NCI-H526 treated with DMSO at 0.1 percent for 48 hours (cell line): Measurements from ENCODE around the gene IFT81.
"Not testable (repeated sequence)": the region's sequence is repeated elsewhere in the genome, so short reads cannot be mapped to it uniquely, and the experiment has no call there.

Experiments used
- DNase-seq: peaks from one replicate; lab custom pipeline; 2025; lab: John Stamatoyannopoulos, UW

The IFT81 gene

DNA sequence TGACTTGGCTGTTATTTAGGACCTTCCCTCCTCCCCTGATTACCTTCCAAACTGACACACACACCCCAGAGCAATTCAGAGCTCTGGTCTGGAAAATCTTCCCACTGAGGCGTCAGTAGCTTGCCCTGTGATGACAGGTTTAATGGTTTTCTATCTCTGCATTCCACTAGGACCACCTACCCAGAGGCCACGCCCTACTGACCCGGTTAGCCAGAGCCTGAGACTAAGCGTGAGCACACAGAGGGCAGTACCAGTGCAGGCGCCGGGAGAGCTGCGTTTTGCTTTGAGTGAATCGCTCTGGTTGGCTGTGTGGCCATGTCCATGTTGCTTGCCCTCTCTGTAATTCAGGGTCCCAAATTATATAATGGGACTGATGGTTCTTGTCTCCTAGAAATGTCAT lies 120.7 kb downstream of the IFT81 start:
- DNase-seq: peak; percentile 67

DNA sequence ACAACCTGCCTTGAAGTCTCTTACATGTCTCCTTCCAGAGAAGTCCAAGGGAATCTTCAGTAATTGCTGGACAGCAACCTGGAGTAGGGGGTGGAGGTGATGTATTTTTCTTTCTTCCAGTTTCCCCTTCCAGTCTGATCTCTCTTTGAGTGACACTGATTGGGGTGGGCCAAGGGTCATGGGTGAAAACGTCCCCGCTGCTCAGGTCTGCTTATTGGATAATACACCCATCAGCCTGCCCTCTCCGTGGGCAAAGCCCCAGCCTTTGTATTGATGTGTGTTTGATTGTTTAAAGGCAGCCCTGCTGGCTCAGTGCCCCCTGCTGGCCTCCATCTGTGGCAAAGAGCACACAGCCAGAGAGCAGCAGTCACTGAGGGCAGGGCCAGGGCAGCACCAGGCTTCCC lies 121.2 kb downstream of the IFT81 start:
- peak; percentile 18 for DNase-seq

DNA sequence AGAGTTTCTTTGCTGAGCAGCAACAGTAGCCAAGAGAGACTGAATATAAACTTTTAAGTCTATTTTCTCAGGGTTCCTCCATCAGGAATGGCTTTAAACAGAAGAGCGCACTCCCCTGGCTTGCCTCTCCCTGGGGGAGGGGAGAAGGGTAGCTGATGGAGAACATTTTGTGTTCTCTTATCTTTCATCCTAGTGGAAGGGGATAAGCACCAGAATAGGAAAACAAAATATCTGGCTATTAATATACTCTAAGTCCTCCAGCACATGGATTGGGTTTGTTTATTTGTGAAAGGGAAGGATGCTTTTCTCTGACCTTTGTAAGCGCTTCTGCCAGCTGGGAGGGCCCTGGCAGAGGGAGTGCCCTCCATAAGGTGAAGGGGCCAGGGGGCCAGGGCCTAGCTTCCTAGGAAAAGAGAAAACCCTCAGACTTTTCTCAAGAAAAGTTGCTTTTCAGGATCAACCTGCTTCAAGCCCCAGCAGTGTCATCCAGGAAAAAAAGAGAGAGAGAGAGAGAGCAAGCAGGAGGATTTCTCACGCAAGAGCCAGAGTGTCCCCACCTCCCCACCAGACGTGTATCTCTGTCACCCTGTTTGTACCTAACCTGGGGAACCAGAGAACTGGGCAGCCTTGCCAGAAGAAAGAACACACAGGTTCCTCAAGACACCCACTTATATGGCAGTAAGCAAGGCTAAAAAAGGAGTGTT lies 122.6 kb downstream of the IFT81 start:
- DNase-seq: no peak

DNA sequence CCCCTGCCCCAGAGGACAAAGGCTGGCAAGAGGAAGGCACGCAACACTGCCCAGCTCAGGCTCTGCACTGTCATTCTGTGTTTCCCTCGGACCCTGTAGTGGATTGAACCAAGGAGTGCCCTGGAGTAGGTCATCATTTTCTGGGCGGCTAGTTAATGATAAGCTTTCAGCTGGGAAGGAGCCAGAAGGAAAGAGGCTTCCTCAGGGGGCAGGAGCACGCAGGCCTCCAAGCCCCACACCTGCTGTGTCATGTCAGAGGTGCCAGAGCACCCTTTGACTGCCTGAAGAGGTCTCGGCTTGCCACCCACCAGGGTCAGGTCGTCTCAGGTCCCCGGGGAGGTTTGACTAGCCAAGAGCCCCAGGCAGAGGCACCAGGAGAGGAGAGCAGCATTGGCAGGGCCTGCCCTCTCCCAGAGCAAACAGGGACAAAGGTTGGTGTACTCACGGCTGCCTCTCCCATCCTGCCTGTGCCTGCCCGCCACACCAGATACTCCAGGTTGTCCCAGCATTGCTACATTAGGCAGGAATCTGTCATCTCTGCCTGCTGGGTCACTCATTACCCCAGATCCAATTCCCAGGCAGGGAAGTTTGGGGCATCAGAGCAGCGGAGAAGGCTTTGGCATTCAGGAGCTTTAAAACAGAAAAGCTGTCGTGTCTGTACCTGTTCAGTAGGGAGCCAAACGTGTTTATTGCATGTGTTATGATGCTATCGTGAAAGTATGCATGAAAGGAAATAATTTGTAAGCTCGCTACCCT lies 123.4 kb downstream of the IFT81 start:
- no peak for DNase-seq

DNA sequence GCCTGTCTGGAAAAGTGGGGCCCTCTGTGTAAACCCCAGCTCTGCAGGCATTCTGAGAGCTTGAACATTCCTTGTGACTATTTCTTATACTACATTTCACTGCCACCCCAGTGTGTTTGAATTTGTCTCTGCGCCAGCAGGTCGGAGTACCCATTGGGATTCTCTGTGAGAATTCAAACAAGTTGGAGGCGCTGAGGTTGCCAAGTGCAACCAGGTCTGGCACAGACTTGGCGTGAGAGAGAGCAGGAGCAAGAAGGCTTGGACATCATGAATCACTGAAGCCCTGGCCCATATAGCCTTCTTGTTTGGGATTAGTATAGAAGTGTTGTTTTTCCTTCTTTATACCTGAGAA lies 123.9 kb downstream of the IFT81 start:
- no peak for DNase-seq

DNA sequence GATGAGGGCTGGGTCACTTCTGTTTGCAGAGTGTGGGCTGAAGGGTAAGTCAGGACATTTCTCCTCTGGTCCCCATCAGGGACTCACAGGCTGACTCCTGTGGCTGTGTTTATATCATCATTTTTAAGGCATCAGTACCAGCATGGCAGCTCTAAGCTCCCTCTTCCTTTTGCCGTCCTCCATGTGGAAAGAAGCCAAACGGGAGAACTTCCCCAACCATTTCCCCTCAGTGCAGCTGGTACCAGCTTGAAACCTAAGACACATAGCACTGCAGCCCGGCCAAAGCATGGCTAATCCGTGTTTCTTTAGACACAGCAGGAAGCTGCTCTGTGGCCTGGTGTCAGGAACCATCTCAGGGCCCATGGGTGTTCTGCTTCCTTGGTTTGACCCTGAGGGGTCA lies 124.9 kb downstream of the IFT81 start:
- DNase-seq: no peak

DNA sequence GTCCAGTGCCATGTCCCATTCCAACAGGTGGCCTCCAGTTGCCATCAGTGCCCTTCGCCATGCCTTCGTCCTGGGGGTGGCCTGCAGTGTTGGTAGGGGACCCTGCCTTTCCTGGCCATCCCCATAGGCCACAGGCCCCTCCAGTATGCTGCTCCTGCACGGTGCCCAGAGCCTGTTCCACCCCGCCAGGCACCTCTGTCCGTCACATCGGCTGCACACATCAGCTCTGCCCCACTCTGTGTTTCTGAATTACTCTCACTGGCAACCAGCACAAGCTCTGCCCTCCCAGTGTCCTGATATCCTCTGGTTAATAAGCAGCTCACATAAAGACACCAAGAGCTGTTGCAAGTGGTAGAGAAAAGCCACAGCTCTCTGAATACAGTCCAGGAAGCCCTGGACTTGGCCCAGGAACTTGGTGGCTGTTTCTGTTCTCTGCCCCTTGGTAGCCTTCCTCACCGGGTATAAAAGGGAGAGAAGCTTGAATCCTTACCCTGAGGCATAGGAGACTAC lies 125.6 kb downstream of the IFT81 start:
- no peak for DNase-seq

DNA sequence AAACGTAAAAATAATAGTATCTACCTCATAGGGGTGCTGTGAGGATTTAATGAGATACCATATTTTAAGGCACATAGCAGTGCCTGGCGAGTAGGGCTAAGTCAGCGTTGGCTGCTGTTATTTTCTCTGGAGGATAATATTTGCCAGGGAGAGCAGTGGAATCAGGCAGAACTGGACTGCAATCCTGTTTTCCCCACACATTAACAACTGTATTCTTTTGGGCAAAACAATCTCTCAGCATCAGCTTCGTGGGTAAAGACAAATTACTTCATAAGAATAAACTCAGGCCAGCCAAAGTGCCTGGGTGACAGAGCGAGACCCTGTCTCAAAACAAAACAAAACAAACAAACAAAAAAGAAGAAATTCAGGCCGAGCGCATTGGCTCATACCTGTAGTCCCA lies 127.2 kb downstream of the IFT81 start:
- no peak for DNase-seq

DNA sequence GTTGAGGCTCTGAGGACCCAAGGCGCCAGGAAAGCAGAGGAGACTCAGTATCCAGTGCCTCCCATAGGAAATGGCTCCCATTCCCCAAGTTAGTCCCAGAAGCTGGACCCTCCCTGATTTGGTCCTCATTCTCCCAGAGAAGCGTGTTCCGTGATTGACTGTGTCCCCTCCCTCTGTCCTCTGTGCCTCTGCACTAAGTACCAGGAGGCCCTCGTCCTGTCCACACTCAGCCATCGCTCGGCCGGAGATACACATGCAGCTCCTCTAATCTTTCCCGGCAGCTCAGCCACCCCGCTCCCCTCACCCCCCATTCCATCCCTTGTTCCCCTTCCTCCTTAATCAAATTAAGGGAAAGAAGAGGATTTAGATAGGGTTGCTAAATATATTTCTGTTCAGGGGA lies 128.6 kb downstream of the IFT81 start:
- no peak for DNase-seq

DNA sequence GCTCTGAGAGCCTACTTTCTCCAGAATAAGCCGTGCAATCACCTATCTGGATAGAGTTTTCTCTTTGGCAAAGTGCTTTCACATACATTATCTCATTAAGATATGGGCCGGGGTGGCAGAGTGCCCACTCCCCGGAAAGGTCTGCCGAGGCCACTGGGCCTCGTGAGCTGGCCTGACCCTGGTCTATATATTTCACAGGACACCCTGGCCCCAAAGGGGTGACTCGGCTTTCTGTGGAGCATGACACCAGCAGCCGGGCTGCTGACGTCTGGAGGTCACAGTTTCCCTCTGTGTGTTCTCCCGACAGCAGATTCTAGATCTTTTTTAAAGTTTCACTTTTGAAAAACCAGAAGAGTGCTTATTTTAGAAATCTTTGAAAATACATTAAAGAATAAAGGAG lies 129.0 kb downstream of the IFT81 start:
- no peak for DNase-seq

DNA sequence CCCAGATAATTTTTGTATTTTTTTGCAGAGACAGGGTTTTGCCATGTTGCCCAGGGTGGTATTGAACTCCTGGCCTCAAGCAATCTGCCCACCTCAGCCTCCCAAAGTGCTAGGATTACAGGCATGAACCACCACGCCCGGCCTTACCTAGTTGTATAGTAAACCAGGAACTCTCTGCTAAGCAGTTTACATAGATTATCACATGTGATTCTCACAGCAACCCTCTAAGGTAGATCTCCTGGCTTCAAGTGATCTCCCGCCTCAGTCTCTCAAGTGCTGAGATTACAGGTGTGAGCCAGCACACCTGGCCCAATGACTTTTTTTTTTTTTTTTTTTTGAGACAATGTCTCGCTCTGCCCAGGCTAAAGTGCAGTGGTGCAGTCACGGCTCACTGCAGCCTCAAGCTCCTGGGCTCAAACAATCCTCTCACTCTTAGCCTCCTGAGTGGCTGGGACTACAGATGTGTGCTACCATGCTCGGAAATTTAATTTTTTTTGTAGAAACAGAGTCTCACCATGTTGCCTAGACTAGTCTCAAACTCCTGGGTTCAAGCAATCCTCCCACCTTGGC lies 130.9 kb downstream of the IFT81 start:
- no peak for DNase-seq

DNA sequence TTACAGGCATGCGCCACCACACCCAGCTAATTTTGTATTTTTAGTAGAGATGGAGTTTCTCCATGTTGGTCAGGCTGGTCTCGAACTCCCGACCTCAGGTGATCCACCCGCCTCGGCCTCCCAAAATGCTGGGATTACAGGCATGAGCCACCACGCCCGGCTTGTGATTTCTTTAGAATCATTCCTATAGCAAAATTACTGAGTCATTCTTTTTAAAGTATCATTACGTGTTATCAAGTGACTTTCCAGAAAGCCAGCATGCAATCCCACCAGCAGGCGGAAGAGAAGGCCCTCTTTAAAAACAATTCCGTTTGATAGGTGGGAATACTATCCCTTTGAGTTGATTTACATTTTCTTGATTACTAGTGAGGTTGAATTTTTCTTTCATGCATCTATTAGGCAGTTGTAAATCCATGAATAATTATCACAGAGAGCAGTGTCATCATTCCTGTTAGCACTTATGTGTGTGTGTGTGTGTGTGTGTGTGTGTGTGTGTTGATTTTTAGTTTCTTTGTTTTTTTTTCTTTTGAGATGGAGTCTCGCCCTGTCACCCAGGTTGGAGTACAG lies 131.8 kb downstream of the IFT81 start:
- DNase-seq: not testable (repeated sequence)

DNA sequence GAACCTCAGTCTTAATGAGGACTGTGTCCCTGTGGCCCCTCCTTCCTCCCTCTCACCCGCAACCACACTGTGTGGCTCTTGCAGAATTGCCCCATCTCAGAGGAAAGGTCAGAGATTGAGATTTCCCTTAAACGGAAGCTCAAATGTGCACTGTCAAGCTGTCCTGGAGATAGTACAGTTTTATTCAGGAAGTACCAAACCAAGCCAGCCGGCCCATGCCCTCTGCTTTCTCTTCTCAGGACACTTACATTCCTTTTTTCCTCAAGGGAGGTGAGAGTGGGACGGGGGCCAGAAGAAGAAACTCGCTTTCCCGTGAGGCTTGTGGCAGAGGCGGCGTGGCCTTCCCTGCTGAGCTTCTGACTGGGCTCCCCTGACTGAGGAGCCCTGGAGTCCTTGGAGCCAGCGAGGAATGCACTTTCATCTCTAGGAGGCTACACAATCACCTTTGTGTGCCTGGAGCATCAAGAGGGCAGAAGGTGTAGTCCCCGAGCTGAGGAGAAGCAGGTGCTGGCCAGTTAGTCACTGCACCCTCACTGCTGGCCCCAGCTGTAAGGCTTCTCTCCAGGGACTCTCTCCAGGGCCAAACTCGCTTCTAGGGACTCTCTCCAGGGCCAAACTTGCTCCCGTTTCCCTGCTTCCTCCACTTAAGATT lies 132.7 kb downstream of the IFT81 start:
- no peak for DNase-seq

DNA sequence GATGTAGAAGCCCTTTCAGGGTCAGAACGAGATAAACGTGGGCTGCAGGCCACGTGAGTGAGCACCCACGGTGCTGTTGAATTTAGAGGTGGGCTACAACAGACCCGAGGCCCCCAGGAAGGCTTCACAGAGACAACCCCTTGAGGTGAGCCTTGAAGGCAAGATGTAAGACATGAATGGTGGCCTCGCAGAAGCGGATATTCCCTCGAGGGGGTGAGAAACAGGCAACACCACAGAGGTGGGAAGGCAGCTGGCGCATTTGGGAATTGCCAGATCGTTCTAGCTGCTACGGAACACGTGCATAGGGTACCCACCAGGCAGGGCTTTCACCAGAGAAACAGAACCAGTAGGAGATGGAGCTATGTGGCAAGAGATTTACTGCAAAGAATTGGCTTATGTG lies 134.3 kb downstream of the IFT81 start:
- DNase-seq: no peak

DNA sequence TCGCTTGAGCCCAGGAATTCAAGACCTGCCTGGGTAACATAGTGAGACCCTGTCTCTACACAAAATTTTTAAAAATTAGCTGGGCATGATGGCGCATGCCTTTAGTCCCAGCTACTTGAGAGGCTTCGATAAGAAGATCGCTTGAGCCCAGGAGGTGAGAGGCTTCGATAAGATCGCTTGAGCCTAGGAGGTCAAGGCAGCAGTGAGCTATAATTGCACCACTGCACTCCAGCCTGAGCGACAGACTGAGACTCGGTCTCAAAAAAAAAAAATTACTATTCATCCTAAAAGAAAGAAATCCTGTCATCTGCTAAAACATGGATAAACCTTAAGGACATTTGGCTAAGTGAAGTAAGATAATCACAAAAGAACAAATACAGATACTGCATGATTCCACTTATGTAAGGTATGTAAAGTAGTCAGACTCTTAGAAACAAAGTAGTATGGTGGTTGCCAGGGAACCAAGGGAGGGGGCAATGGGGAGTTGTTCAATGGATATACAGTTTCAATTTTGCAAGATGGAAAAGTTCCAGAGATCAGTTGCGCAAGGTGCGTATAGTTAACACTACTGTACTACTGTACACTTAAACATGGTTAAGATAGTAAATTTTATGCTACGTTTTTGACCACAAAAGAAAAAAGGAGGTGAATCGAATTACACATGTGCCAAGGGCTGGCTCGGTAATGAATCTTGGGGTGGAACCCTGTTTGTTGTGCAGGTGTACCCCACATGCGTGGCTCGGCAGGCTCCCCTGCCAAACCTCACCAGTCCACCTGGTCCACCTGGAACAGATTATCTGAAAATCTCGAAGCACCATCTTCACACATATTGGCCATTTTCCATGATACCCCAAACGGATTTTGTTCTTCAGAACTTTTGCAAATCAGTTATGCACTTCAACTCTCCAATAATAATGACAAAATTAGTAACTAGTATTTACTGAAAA lies 138.6 kb downstream of the IFT81 start:
- DNase-seq: no peak

DNA sequence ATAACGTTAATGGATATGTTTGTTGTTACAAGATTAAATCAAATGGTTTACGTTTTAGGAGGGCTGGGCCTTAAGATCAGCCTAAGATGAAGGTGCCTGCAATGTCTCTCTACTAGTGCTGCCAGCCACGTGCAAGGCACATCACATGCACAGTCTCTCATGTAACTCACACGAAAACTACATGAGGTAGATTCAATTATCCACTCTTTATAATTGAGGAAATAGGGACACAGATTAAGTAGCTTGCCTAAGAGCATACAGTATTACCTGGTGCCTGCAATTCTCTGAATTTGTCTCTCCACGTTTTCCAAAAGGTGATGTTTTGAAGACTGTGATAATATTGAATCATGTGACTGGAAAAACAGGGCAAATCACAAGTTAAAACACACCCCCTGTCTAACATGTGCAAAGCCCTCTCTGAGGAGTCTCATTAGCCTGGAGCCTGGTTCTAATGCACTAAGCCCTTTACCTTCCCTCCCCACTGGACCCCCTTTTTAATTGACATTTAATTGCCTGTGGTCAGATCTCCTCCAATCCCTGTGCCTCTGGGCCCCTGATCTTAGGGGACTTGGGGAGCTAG lies 142.3 kb downstream of the IFT81 start:
- DNase-seq: no peak

DNA sequence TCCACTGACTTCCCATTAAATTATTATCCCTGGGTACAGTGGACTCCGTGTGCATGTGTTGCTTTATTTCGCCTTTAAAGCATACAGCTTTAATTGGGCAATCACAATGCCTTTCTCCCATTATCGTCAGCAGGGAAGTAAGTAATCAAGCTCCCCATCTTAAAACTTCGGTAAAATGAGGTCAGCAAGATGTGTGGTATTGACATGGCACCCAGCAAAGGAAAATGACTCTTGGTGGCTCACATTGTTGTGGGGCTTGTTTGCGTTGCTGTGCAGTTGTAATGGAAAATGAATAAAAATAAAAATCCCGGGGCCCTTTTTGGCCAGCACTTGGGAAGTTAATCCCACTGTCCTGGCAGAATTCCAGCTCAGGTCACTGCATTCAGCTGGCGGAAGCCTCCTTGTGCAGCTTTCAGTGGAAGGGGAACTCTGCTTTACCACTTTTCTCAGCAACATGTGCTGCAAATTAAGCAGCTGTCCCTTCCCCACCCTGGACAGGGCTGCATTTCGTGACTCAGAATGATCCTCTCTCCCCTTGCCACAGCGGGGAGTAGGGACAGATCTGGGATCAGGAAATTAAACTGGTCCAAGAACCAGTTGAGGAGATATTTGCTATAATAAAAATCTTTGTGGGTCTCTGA lies 142.9 kb downstream of the IFT81 start:
- DNase-seq: no peak
